Thyroid gland (tissue), 4 donors: ENCODE data around the gene SIK3. TPM values are rescaled to one million over a fixed set of nuclear protein-coding genes. Genes with fewer than 3 reads are reported as not detected.

Source experiments
- DNase-seq, 2 donors: peaks; one replicate each; pipeline ENCODE4 v3.0.0-alpha.2; 2019
- H3K27ac ChIP-seq, 3 donors: fragments of 200-600 bp; sonication (generic); 1 replicate in 2 of 3; 2 replicates in 1 of 3; pipeline ENCODE4 v1.5.1; 2016 to 2019; ENCODE audit warnings: mild to moderate bottlenecking in 1 of 3, moderate library complexity in 1 of 3
- H3K27me3 ChIP-seq: fragments of 200-600 bp; sonication (generic); one replicate; pipeline ENCODE4 v1.5.1; 2019
- H3K36me3 ChIP-seq, 2 donors: fragments of 200-600 bp; sonication (generic); one replicate each; pipeline ENCODE4 v1.5.1; 2016 to 2019
- H3K4me1 ChIP-seq, 2 donors: fragments of 200-600 bp; sonication (generic); one replicate each; pipeline ENCODE4 v1.5.1; 2017 to 2019
- H3K4me3 ChIP-seq, 3 donors: fragments of 200-600 bp; sonication (generic); replicated peaks in 1 of 3; 1 replicate in 2 of 3; 2 replicates in 1 of 3; pipeline ENCODE4 v1.5.1; 2016; ENCODE audit warnings: mild to moderate bottlenecking in 1 of 3
- H3K9me3 ChIP-seq: fragments of 200-600 bp; sonication (generic); one replicate; pipeline ENCODE4 v1.5.1; 2017
- POLR2A ChIP-seq, 2 donors: fragments of 450-650 bp; IDR thresholded peaks; one replicate each; pipeline ENCODE4 v1.6.1; 2017; ENCODE audit warnings: antibody characterized with exemption in 2 of 2, mild to moderate bottlenecking in 2 of 2, moderate library complexity in 1 of 2
- WGBS, 2 donors: methylation state at CpG; one replicate each; pipeline ENCODE4 v1.1.5; 2017; 5-methylcytosine and 5-hydroxymethylcytosine counted together
- intact Hi-C: fragments of 100-400 bp; cut with DNase I; formaldehyde crosslinking; loops from one replicate; pipeline ENCODE4 v1.15.1; 2023
- total RNA-seq, 4 donors: library from RNA; depleted of rRNA; stranded (reverse); fragments of >200 nt; gene quantifications; one replicate each; pipeline ENCODE4 v1.2.3, GENCODE V29; 2016
- TF ChIP-seq, protein P1 (sequence below), 6 experiments: fragments of 200-600 bp in 3 of 6; fragments of 450-650 bp in 3 of 6; sonication (generic) in 3 of 6; IDR thresholded peaks; one replicate each; pipeline ENCODE4 v1.5.1; 2016 to 2019; ENCODE audit warnings: antibody characterized with exemption in 6 of 6, mild to moderate bottlenecking in 2 of 6, inconsistent platforms in 1 of 6, moderate library complexity in 1 of 6

SIK3 gene
- total RNA-seq, 4 donors from 2014 or later = 46.0 to 86.3 (median 71.9) TPM

DNA sequence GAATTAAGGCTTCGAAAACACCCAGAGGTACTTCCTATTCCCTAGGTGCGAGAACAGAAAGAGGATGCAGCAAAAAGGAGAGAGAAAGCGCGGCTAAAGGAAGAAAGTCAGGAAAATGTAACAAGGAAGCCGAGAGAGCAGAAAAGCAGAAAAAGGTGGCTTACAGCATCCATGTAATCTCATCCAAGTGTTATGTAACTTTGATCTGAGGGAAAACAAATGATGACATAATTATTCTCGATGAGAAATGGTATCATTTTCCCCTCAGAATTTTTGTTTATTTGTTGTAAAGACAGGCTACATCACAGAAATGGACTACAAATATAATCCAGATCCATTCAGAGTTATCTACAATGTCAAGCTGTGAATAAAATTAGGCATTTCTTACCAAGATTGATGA, 191.7 kb downstream of the SIK3 start:
- Histone ChIP-seq H3K4me3 (no peak overlapping the region), H3K27me3 (no peaks in the 10 kb centered on the region), H3K27ac (no peak overlapping the region), H3K4me1 (peaks cover 19 to 26% of the 10 kb centered on the region in 2 donors), H3K36me3 (no peaks in the 10 kb centered on the region), H3K9me3 (no peaks in the 10 kb centered on the region)
- no peak for DNase-seq
- intact Hi-C loops = no loop called here
- TF ChIP-seq, protein P1, sequence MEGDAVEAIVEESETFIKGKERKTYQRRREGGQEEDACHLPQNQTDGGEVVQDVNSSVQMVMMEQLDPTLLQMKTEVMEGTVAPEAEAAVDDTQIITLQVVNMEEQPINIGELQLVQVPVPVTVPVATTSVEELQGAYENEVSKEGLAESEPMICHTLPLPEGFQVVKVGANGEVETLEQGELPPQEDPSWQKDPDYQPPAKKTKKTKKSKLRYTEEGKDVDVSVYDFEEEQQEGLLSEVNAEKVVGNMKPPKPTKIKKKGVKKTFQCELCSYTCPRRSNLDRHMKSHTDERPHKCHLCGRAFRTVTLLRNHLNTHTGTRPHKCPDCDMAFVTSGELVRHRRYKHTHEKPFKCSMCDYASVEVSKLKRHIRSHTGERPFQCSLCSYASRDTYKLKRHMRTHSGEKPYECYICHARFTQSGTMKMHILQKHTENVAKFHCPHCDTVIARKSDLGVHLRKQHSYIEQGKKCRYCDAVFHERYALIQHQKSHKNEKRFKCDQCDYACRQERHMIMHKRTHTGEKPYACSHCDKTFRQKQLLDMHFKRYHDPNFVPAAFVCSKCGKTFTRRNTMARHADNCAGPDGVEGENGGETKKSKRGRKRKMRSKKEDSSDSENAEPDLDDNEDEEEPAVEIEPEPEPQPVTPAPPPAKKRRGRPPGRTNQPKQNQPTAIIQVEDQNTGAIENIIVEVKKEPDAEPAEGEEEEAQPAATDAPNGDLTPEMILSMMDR (IDR thresholded peaks at IDR 0.05) = no peak
- no peak for TF ChIP-seq POLR2A (IDR thresholded peaks at IDR 0.05)
- WGBS, 2 donors = 85 to 88% methylated on average over 6 of the region's 6 CpGs

DNA sequence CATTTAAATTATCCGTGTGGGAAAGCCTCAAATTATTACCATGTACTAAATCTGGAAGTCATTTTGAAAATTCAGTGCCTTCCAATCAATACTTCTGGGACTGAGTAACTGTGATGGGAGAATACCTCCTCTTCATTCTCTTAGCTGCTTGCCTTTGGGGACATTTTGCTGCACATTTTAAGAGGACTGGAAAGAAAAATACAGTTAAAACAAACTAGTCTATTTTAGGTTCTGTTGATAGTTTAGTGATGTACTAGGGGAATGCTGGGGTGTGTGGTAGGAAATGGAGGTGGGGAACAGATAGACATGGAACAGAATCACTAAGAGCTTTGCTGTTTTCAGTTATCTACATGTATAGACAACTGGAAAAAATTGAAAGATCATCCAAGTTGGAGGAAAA, 195.1 kb downstream of the SIK3 start:
- no peaks in the 10 kb centered on the region for H3K9me3 ChIP-seq
- no peak for TF ChIP-seq POLR2A (IDR thresholded peaks at IDR 0.05)
- TF ChIP-seq, protein P1 (IDR thresholded peaks at IDR 0.05) = no peak
- WGBS, 2 donors = 63 to 80% methylated on average over 1 of the region's 1 CpG
- peaks cover 26 to 33% of the 10 kb centered on the region in 2 donors for H3K4me1 ChIP-seq
- no peak for DNase-seq
- H3K4me3 ChIP-seq = no peak overlapping the region
- peak overlapping the region in 2 of 3 donors; percentile 48 to 58 for H3K27ac ChIP-seq
- H3K36me3 ChIP-seq = no peaks in the 10 kb centered on the region
- H3K27me3 ChIP-seq = no peaks in the 10 kb centered on the region
- intact Hi-C loops = no loop called here

DNA sequence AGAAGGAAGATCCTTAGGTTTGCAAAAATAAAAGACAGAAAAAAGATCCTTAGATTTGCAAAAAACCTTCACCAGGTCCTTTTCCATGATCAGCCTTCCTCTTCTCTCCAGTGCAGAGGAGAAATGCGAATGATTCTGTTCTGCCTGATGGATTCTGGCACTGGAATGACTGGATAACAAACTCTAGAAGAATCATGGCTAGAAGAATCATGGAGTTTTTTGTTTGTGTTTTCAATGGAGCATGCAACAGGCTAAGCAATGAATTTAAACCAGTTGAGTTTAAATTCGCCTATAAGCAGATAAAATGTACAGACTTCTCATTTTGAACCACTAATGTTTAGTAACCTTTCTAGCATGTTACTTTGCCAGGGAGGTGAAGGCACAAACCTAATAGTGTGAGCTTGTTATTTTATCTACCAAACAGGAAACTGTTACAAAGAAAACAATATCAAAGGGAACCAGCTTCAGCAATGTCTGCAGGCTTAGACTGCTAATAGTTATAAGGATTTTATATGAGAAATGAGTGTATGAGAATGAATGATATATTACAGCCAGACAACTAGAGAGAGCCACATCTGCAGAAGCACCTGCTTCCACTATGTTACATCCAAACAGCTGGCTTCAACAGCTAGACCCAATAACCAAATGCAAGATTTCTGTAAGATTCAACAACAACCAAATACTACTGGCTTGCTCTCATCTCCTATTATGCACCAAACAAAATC, 196.1 kb downstream of the SIK3 start:
- Histone ChIP-seq H3K9me3 (no peaks in the 10 kb centered on the region), H3K27ac (peak overlapping the region; percentile 41 to 58 (median 48)), H3K36me3 (no peaks in the 10 kb centered on the region), H3K4me1 (peaks cover 26 to 33% of the 10 kb centered on the region in 2 donors), H3K27me3 (no peaks in the 10 kb centered on the region), H3K4me3 (no peak overlapping the region)
- DNase-seq = no peak
- intact Hi-C loops = no loop called here
- TF ChIP-seq POLR2A (IDR thresholded peaks at IDR 0.05) = no peak
- TF ChIP-seq, protein P1 (IDR thresholded peaks at IDR 0.05) = no peak
- 33 to 50% methylated on average over 2 of the region's 2 CpGs for WGBS, 2 donors

DNA sequence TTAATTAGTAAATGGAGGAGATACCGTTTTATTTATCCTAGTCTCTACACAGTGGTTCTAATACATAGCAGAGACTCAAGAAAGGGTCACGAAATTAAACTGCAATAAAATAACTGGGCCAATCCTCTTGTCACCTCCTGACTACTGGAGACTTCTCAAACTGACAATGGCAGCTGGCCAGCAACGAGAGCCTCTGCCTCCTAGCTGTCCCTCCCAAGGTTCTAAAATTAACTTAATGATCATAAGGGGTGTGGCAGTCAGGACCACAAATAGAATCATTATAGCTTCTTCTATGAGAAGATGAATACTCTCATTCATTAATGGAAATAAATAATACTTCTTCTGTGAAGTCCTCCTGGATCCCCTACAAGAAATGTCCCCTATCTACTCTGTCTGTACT, 197.0 kb downstream of the SIK3 start:
- Histone ChIP-seq H3K27me3 (no peaks in the 10 kb centered on the region), H3K36me3 (peaks cover 3 to 5% of the 10 kb centered on the region in 2 donors), H3K4me1 (peaks cover 26 to 33% of the 10 kb centered on the region in 2 donors), H3K9me3 (no peaks in the 10 kb centered on the region), H3K27ac (peak overlapping the region; percentile 41 to 58 (median 48)), H3K4me3 (no peak overlapping the region)
- WGBS, 2 donors = 50 to 55% methylated on average over 3 of the region's 3 CpGs
- no peak for TF ChIP-seq POLR2A (IDR thresholded peaks at IDR 0.05)
- intact Hi-C loops = no loop called here
- peak; percentile 12 to 21 for DNase-seq

DNA sequence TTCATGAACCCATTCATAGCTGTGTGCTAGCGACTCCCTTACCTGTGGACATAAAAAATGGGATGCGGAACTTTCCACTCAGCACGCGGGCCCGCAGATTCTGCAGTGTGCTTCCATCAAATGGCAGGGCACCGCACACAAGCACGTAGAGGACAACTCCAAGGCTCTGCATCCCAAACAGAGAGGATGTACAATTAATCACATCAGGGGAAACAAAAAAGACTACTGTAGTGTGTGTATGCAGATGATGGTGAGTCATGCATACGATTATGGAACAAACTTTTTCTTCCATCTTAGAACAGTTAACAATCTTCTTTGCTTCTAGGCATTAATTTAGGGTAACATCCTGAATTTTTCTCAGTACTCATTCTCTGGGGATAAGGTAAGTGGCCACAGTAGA, 202.0 kb downstream of the SIK3 start:
- Histone ChIP-seq H3K4me1 (peaks cover 17 to 18% of the 10 kb centered on the region in 2 donors), H3K9me3 (no peaks in the 10 kb centered on the region), H3K36me3 (peaks cover 7 to 10% of the 10 kb centered on the region in 2 donors), H3K27me3 (no peaks in the 10 kb centered on the region), H3K4me3 (no peak overlapping the region), H3K27ac (no peak overlapping the region)
- 93 to 95% methylated on average over 8 of the region's 8 CpGs for WGBS, 2 donors
- TF ChIP-seq, protein P1 (IDR thresholded peaks at IDR 0.05) = no peak
- no peak for TF ChIP-seq POLR2A (IDR thresholded peaks at IDR 0.05)
- intact Hi-C loops = loop anchor here (10.0 kb wide), 1 partner anchor 89 kb away; no protein-coding TSS in a partner anchor
- no peak for DNase-seq
